GM23248 (cell line): ENCODE data around the gene NLRP9. TPM values are rescaled to one million over a fixed set of nuclear protein-coding genes. Genes with fewer than 3 reads are reported as not detected.

ENCODE experiments used
- DNase-seq: peaks from one replicate; pipeline ENCODE4 v3.0.0-alpha.2; 2015
- H2AFZ ChIP-seq: fragments of 200-600 bp; sonication (generic); 2 replicates; pipeline ENCODE4 v1.6.1; 2016; ENCODE audit warnings: antibody characterized with exemption
- H3F3A ChIP-seq: fragments of 200-600 bp; sonication (generic); 2 replicates; pipeline ENCODE4 v1.6.1; 2016; ENCODE audit warnings: mild to moderate bottlenecking, antibody characterized with exemption, mixed run types; ENCODE audit not compliant: insufficient read depth
- H3K27ac ChIP-seq: fragments of 200-600 bp; sonication (generic); 2 replicates; pipeline ENCODE4 v1.5.1; 2016; ENCODE audit warnings: mild to moderate bottlenecking
- H3K27me3 ChIP-seq: fragments of 200-600 bp; sonication (generic); replicated peaks from 2 replicates; pipeline ENCODE4 v1.6.1; 2016; ENCODE audit warnings: mild to moderate bottlenecking; ENCODE audit not compliant: insufficient read depth
- H3K36me3 ChIP-seq: fragments of 200-600 bp; sonication (generic); 2 replicates; pipeline ENCODE4 v1.6.1; 2016; ENCODE audit warnings: low read depth, mild to moderate bottlenecking
- H3K4me1 ChIP-seq: fragments of 200-600 bp; sonication (generic); 2 replicates; pipeline ENCODE4 v1.6.1; 2016; ENCODE audit warnings: mild to moderate bottlenecking; ENCODE audit not compliant: insufficient read depth
- H3K4me2 ChIP-seq: fragments of 200-600 bp; sonication (generic); one replicate; pipeline ENCODE4 v1.6.1; 2016; ENCODE audit warnings: mild to moderate bottlenecking; ENCODE audit not compliant: unreplicated experiment
- H3K4me3 ChIP-seq: fragments of 200-600 bp; sonication (generic); 2 replicates; pipeline ENCODE4 v1.5.1; 2016; ENCODE audit warnings: mild to moderate bottlenecking
- H3K79me2 ChIP-seq: fragments of 200-600 bp; sonication (generic); 2 replicates; pipeline ENCODE4 v1.6.1; 2016; ENCODE audit warnings: mild to moderate bottlenecking; ENCODE audit not compliant: insufficient read depth
- H3K9ac ChIP-seq: fragments of 200-600 bp; sonication (generic); 2 replicates; pipeline ENCODE4 v1.6.1; 2016; ENCODE audit warnings: mild to moderate bottlenecking
- H3K9me2 ChIP-seq: fragments of 200-600 bp; sonication (generic); 2 replicates; pipeline ENCODE4 v1.6.1; 2016; ENCODE audit warnings: mixed run types, mild to moderate bottlenecking, moderate library complexity; ENCODE audit not compliant: insufficient read depth
- H3K9me3 ChIP-seq: fragments of 200-600 bp; sonication (generic); one replicate; pipeline ENCODE4 v1.6.1; 2017; ENCODE audit warnings: low read depth
- H4K20me1 ChIP-seq: fragments of 200-600 bp; sonication (generic); 2 replicates; pipeline ENCODE4 v1.6.0; 2016; ENCODE audit not compliant: insufficient read depth
- EZH2 ChIP-seq: fragments of 200-600 bp; sonication (generic); IDR thresholded peaks from 2 replicates; pipeline ENCODE4 v1.6.1; 2018; ENCODE audit warnings: antibody characterized with exemption, mild to moderate bottlenecking; ENCODE audit not compliant: insufficient read depth, poor library complexity, severe bottlenecking
- EZH2phosphoT487 ChIP-seq: fragments of 200-600 bp; sonication (generic); IDR thresholded peaks from 2 replicates; pipeline ENCODE4 v1.6.1; 2018; ENCODE audit warnings: antibody characterized with exemption, moderate library complexity, mild to moderate bottlenecking, low read depth; ENCODE audit not compliant: insufficient read depth
- WGBS, 2 experiments: methylation state at CpG; one replicate each; pipeline ENCODE4 v1.1.6; 2015 to 2017; ENCODE audit warnings: low lambda C conversion rate in 2 of 2, low coverage in 1 of 2; ENCODE audit errors: missing lambda C conversion rate in 2 of 2; 5-methylcytosine and 5-hydroxymethylcytosine counted together
- in situ Hi-C: fragments of 300-500 bp; cut with MboI; formaldehyde crosslinking; loops from 2 replicates; pipeline ENCODE4 v1.15.0; 2020
- polyA plus RNA-seq: library from polyadenylated mRNA; unstranded; fragments of >200 nt; fragmentation: Nextera tagmentation; extraction: Ambion mirVana; gene quantifications from 2 replicates; pipeline ENCODE4 v1.2.1, GENCODE V29; 2016
- total RNA-seq: library from RNA; depleted of rRNA; stranded (reverse); fragments of >200 nt; shearing (Covaris generic); gene quantifications from 2 replicates; pipeline ENCODE4 v1.2.3, GENCODE V29; 2014

NLRP9 gene
- total and polyA plus RNA-seq, 2 experiments from 2014 or later = not detected

DNA sequence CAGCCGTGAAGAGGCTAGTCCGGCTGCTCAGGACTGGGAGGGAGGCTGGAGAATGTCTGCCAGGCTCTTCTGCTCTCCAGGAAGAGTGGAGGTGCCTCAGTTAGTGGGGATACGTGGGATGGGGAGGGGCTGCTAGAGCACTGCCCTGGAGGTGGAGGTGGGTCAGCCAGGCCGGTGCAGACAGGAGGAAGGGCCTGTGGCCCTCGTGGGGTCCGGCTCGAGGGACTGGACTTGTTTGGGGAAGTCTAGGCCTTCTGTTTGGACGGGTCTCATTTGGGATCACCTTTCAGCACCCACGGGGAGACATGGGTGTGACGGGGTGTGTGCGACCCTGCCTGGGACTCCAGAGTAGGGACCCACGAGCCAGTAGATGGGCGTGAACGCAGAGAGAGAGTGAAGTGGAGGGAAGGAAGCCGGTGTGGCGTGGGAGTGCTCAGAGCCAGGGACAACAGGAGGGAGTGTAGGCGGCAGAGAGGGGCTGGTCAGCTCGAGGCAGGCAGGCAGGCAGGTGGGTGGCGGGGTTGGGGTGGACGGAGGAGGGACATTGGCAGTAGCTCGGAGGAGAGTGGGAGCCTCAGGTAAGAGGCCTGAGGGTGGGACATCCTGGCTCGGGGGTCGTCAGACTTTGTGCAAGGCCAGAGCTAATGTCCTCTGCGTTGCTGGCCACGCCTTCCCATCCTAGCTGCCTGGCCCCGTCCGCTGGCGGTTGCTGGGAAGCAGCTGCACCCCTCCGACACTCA lies 51.7 kb downstream of the NLRP9 start:
- no peak overlapping the region for H3K4me2 ChIP-seq
- H3K36me3 ChIP-seq = peaks cover 4% of the 10 kb centered on the region; the same call in 1 of the 2 replicates
- peaks cover 6% of the 10 kb centered on the region; the same call in 1 of the 2 replicates for H3K4me1 ChIP-seq
- 93 to 95% methylated on average over 23 to 29 of the region's 29 CpGs for WGBS, 2 experiments
- H3K9me2 ChIP-seq = no peaks in the 10 kb centered on the region
- H3K27me3 ChIP-seq = no peaks in the 10 kb centered on the region
- in situ Hi-C loops = no loop called here
- no peak overlapping the region for H3K27ac ChIP-seq
- no peak overlapping the region for H3K4me3 ChIP-seq
- no peak overlapping the region for H3K9ac ChIP-seq
- H2AFZ ChIP-seq = no peak overlapping the region
- TF ChIP-seq EZH2phosphoT487 (no peak), EZH2 (no peak)
- no peaks in the 10 kb centered on the region for H3K9me3 ChIP-seq
- H3K79me2 ChIP-seq = peaks cover 69% of the 10 kb centered on the region
- H4K20me1 ChIP-seq = no peaks in the 10 kb centered on the region
- H3F3A ChIP-seq = peaks cover 8% of the 10 kb centered on the region
- DNase-seq = no peak

DNA sequence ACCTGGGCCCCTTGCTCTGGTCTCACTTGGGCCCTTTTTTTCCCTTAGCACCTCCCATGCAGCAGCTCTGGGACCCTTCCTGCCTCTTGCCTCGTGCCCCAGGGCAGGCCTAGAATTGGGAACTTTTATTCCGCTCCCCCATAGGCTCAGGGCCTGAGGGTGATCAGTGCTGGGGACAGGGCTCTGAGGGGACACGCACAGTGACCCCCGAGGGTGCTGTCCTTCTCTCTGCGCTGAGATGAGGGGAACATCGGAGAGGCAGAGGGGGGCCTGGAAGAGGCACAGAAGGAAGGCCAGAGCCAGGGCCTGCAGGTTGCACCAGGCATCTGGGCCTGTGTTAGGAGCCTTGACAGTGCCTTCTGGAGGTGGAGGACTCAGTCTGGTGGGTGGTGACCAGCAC lies 52.4 kb downstream of the NLRP9 start:
- Histone ChIP-seq H3F3A (peaks cover 12% of the 10 kb centered on the region), H3K27ac (no peak overlapping the region), H3K79me2 (peaks cover 77% of the 10 kb centered on the region), H3K36me3 (peaks cover 4% of the 10 kb centered on the region; the same call in 1 of the 2 replicates), H3K9me3 (no peaks in the 10 kb centered on the region), H3K27me3 (no peaks in the 10 kb centered on the region), H2AFZ (no peak overlapping the region), H3K4me1 (peaks cover 9% of the 10 kb centered on the region; the same call in 1 of the 2 replicates), H3K4me2 (no peak overlapping the region), H3K9me2 (no peaks in the 10 kb centered on the region), H3K4me3 (no peak overlapping the region), H4K20me1 (0 out of 2 replicates have a peak, but pooled peaks cover 5% of the 10 kb centered on the region), H3K9ac (no peak overlapping the region)
- in situ Hi-C loops = no loop called here
- no peak for DNase-seq
- TF ChIP-seq EZH2phosphoT487 = no peak
- no peak for TF ChIP-seq EZH2
- WGBS, 2 experiments = 86 to 88% methylated on average over 6 of the region's 6 CpGs

DNA sequence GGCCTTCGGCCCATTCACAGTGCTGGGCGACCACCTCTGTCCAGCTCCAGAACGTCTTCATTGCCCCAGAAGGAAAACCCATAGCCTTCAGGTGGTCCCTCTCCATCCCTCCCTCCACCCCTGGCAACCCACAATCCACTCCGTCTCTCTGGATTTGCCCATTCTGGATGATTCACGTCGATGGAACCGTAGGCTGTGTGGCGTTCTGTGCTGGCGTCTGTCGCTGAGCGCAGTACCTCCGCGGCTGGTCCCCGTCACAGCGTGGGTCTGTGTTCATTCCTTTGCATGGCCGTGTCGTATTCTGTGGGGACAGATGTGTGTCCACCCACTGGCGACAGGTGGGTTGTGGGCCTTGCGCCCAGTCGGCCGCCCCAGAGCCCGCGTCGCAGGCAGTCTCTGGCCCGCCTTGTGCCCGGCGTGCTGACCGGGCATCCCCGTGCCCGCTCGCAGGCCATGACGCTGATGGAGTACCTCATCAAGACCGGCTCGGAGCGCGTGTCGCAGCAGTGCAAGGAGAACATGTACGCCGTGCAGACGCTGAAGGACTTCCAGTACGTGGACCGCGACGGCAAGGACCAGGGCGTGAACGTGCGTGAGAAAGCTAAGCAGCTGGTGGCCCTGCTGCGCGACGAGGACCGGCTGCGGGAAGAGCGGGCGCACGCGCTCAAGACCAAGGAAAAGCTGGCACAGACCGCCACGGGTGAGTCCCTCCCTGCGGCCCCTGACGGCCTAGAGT lies 53.1 kb downstream of the NLRP9 start:
- H3K27me3 ChIP-seq = no peaks in the 10 kb centered on the region
- H3K4me3 ChIP-seq = no peak overlapping the region
- H3K79me2 ChIP-seq = peaks cover 83% of the 10 kb centered on the region
- no peaks in the 10 kb centered on the region for H3K9me2 ChIP-seq
- in situ Hi-C loops = no loop called here
- H3F3A ChIP-seq = peaks cover 12% of the 10 kb centered on the region
- no peaks in the 10 kb centered on the region for H3K9me3 ChIP-seq
- no peak for DNase-seq
- H3K4me2 ChIP-seq = no peak overlapping the region
- H3K27ac ChIP-seq = no peak overlapping the region
- peaks cover 4% of the 10 kb centered on the region; the same call in 1 of the 2 replicates for H3K36me3 ChIP-seq
- H4K20me1 ChIP-seq = 0 out of 2 replicates have a peak, but pooled peaks cover 5% of the 10 kb centered on the region
- no peak for TF ChIP-seq EZH2
- no peak for TF ChIP-seq EZH2phosphoT487
- no peak overlapping the region for H2AFZ ChIP-seq
- peaks cover 9% of the 10 kb centered on the region; the same call in 1 of the 2 replicates for H3K4me1 ChIP-seq
- H3K9ac ChIP-seq = no peak overlapping the region
- 94 to 96% methylated on average over 48 to 60 of the region's 60 CpGs for WGBS, 2 experiments

DNA sequence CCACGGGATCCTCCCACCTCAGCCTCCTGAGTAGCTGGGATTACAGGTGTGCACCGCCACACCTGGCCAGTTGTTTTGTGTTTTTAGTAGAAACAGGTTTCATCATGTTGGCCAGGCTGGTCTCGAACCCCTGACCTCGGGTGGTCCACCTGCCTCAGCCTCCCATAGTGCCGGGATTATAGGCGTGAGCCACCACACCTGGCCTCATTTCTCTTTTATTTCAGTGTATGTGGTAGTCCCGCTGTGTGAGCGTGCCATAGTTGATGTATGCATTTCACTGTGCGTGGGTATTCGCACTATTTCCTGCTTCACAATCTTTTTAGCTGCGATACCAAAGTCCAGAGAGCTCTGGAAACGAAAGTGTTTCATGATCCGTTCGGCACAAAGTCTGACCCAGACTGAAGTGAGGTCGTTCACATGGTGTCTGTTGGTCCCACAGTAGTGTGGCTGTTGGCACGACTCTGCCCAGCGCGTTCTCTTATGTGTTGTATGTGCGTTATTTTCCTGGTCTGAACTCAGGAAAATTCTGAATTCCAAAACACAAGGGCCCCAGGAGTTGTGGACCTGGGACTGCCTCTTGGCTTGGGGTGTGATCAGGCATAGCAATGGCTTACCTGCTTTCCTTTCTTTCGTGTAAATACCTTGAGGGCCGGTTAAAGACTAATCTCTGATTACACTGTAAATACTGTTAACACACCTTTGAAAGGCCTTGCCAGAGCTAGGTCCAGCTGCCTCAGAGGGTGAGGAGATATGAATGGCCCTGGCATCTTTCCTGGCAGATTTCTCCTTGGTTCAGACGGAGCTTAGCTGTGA lies 54.5 kb downstream of the NLRP9 start:
- peaks cover 12% of the 10 kb centered on the region; the same call in 1 of the 2 replicates for H3K36me3 ChIP-seq
- no peak for DNase-seq
- peaks cover 98% of the 10 kb centered on the region for H3K79me2 ChIP-seq
- H3K27me3 ChIP-seq = no peaks in the 10 kb centered on the region
- H2AFZ ChIP-seq = no peak overlapping the region
- TF ChIP-seq EZH2phosphoT487 (no peak), EZH2 (no peak)
- in situ Hi-C loops = no loop called here
- no peaks in the 10 kb centered on the region for H3K9me2 ChIP-seq
- no peaks in the 10 kb centered on the region for H3K9me3 ChIP-seq
- H3K4me1 ChIP-seq = peaks cover 17% of the 10 kb centered on the region
- H3K4me2 ChIP-seq = no peak overlapping the region
- WGBS, 2 experiments = 80 to 82% methylated on average over 22 of the region's 22 CpGs
- H3K4me3 ChIP-seq = no peak overlapping the region
- H4K20me1 ChIP-seq = 0 out of 2 replicates have a peak, but pooled peaks cover 5% of the 10 kb centered on the region
- no peak overlapping the region for H3K9ac ChIP-seq
- H3F3A ChIP-seq = peaks cover 12% of the 10 kb centered on the region
- no peak overlapping the region for H3K27ac ChIP-seq
